B cell (primary cell): ENCODE results near the gene KRTAP5-8.
"Not testable (repeated sequence)": the region's sequence is repeated elsewhere in the genome, so short reads cannot be mapped to it uniquely, and the experiment has no call there.

ENCODE experiments used
- EZH2 ChIP-seq: IDR thresholded peaks from 2 replicates; pipeline ENCODE4 v1.6.1; 2012; ENCODE audit warnings: borderline replicate concordance, low read depth, mild to moderate bottlenecking, moderate library complexity, low read length; ENCODE audit not compliant: insufficient read depth, poor library complexity, severe bottlenecking
- TF ChIP-seq, protein P1 (sequence below): fragments of 200-600 bp; IDR thresholded peaks from one replicate; pipeline ENCODE4 v1.8.0; 2022; ENCODE audit warnings: antibody characterized with exemption, mild to moderate bottlenecking

DNA sequence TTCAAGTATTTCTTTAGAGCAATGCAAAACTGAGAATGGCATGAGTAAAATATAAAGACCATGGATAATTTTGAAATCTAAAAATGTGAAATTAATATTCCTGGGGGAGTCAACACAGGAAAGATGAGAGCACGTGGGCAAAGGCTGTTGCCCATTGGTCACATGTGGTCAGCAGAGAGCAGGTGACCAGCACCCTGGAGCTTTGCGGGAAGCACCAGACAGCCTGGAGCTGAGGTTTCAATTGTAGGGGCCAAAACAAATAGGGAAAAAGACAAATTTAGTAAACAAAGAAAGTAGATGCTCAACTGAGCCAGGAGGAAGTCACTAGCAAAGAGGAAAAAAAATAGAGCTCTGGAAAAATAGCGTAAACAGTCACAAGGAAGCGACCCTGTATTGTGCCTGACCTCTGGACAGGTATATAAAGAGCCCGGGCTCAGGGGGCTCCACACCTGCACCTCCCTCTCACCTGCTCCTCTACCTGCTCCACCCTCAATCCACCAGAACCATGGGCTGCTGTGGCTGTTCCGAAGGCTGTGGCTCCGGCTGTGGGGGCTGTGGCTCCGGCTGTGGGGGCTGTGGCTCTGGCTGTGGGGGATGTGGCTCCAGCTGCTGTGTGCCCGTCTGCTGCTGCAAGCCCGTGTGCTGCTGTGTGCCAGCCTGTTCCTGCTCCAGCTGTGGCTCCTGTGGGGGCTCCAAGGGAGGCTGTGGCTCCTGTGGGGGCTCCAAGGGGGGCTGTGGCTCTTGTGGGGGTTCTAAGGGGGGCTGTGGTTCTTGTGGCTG is 10.8 kb upstream of the KRTAP5-8 start, which contains the start of gene KRTAP5-7:
- TF ChIP-seq, protein P1, sequence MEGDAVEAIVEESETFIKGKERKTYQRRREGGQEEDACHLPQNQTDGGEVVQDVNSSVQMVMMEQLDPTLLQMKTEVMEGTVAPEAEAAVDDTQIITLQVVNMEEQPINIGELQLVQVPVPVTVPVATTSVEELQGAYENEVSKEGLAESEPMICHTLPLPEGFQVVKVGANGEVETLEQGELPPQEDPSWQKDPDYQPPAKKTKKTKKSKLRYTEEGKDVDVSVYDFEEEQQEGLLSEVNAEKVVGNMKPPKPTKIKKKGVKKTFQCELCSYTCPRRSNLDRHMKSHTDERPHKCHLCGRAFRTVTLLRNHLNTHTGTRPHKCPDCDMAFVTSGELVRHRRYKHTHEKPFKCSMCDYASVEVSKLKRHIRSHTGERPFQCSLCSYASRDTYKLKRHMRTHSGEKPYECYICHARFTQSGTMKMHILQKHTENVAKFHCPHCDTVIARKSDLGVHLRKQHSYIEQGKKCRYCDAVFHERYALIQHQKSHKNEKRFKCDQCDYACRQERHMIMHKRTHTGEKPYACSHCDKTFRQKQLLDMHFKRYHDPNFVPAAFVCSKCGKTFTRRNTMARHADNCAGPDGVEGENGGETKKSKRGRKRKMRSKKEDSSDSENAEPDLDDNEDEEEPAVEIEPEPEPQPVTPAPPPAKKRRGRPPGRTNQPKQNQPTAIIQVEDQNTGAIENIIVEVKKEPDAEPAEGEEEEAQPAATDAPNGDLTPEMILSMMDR = not testable (repeated sequence)
- TF ChIP-seq EZH2 = not testable (repeated sequence)
